ENCODE data around the gene SETBP1.
A peak's percentile ranks its signal among the peaks of the same experiment; 100 is the strongest.
"Not testable (repeated sequence)": the region's sequence is repeated elsewhere in the genome, so short reads cannot be mapped to it uniquely, and the experiment has no call there.

SETBP1 gene

DNA sequence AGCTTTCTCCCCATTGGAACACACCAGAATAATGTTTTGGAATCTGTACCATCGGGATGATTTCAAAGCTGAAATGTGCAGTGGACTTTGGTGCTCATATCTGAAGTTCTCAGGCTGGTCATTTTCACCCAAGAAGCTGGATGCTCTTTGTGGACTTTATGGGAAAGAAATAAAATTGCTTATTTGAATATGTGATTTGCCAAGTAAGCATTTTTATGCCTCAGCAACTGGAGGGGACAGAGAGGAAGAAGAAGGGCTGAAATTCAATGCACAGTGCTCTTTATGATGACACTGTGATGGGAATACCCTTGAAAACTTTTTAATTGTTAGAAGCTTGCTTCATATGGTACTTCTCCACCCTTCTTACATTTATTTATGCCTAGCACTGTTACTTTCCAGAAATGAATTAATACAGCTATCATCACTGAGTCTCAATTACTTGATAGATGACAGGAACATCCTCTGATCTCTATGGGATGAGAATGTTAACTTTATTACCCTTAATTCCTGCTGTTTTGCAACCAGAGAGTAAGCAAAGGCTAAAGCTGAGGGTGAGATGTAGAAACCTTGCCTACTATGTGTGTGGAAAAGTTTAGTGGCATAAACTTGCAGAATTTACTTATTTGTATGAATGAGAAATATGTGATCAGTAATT, 23.6 kb downstream of the SETBP1 start:
- ATAC-seq: no peak
- DNase-seq: no peak

DNA sequence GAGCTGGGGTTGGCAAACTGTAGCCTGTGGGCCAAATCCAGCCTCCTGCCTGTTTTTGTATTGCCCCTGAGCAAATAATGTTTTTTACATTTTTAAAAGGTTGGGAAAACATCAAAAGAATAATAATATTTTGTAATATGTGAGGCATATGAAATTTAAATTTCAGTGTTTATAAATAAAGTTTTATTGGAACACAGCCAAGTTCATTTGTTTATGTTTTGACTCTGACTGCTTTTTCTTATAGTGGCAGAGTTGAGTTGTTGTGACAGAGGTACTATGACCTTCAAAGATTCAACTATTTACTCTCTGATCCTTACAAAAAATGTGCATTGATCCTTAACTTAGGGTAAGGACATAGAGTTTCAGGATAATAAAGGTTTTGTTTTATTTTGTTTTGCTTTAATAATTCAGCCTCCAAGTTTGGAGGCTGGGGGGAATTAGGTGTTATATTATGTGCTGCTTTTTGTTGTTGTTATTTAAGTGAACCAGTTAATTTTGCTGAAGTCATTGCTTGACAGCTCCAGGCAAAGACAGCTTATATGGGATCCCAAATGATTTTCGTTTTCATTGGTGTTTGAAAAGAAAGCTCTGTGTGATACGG, 24.5 kb downstream of the SETBP1 start:
- DNase-seq (no peak), ATAC-seq (no peak)

DNA sequence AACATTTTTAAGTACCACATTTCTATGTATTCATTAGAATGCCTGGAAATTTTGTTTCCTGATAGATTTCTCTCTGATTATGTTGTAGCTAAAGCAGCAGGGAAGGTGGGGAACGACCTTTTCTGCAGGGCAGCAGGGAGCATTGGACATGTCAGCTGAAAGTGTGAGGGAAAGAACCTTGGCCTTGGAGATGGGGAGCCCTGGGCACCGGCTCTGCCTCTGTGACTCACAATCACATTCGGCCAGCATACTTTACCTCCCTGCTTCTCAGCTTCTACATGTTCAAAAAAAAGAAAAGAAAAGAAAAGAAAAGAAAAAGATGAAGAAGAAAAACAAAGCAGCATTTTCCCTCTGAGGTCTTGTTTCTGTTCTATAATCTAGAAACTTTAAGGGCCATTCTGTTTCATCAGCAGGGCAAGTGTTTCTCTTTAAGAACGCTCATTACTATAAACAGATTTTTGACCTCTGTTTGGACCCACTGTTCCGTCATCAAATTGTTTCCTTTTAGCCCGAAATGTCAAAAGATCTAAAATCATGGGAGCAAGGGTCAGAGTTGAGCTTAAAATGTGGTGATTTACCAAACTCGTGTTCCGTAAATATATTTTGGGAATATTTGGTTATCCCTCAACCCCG, 27.9 kb downstream of the SETBP1 start:
- DNase-seq: no peak
- ATAC-seq: no peak

GRCh38 chr18:44709307-44710126, 28.8 kb downstream of the SETBP1 start:
- ATAC-seq (no peak), DNase-seq (no peak)

DNA sequence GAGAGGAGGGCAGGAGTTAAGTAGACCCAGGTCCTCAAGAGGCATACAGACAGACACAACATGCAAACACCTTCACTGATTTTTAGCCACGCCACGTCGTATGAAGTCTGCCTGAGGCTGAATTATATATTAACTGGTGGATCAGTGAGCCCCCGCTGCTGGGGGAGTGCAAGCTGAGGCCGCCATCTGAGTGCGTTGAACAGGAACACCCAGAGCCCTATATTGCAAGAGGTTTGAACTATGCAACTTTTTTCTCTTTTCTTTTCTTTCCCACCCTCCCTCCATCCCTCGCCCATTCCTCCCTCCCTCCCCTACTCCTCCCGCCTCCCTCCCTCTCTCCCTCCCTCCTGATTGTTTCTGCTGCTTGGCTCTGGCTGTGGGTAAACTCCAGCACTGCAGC, 30.2 kb downstream of the SETBP1 start:
- no peak for ATAC-seq
- DNase-seq: no peak

DNA sequence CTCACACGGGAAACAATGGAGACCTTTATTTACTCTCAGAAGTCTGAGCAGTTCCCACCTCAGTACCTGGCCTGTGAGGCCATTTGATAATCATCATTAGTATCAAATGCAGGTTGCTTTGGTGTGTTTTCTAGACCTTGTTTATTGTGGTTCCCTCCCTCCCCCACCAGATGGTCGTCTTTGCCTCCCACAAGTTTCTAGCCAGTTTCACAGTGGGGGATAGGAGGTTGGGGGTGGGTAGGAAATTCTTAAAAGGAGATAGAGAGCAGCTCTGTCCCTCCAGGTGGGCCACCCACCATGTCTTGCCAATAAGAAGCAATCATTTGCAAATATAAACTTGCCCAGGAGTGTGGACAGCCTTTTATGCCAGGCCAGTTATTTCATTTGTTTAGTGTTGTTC, 31.3 kb downstream of the SETBP1 start:
- ATAC-seq (no peak), DNase-seq (no peak)

DNA sequence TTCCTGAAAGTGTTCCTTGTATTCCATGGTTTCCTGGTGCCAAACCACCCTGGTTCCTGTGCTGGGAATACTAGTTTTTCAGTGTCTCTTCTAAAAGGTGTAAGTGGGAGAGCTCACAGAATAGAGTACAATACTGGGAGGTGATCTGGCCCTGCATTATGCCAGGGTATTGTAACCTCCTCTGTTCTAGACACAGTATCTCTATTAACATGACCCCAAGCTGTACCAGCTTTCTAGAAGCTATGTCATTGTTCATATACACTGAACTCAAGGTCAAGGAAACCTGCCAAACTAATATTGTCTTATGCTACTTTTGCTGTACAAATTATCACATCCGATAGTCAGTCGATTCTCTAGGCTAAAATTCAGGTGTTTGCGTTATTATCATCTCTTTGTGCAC, 32.7 kb downstream of the SETBP1 start:
- DNase-seq: no peak
- ATAC-seq: no peak

- DNase-seq (no peak), ATAC-seq (no peak)
These were observed 33.7 kb downstream of the SETBP1 start for GRCh38 chr18:44714376-44714775.

DNA sequence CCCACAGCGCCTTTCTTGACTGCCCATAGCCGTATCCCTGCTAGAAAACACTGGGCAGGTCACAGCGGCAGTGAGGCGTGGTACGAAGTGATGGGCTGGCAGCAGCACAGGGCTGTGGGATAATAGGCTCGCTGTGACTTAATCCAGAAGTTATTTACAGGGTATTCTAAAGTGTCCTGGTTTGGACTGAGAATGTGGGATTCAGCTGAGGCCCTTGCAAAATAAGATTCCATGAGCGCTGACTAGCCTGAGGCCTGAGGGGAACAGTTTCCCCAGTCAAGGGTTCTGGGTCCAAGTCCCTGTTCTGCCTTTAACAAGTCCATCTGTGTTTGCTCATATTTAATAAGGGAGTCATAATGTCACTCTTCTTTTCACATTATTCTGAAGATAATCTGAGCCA, 34.6 kb downstream of the SETBP1 start:
- no peak for DNase-seq
- no peak for ATAC-seq

- no peak for ATAC-seq
- DNase-seq: no peak
These were observed 35.2 kb downstream of the SETBP1 start for GRCh38 chr18:44715842-44716241.

DNA sequence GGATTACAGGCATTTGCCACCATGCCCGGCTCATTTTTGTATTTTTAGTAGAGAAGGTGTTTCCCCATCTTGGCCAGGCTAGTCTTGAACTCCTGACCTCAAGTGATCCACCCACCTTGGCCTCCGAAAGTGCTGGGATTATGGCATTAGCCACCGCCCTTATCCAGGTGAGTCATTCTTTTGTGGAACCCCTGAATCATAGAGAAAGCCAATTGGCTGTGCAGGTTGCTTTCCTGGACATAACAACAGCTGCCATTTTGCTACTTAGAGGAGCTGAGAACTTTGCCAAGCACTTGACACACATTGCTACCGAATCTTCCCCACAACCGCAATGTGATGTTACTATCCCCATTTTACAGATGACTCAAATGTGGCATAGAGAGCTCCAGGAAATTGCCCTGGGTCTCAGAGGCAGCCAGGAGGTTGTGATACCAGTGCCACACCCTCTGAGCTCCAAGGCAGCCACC, 36.0 kb downstream of the SETBP1 start:
- ATAC-seq (peak; percentile 80), DNase-seq (peak; percentile 22)

- ATAC-seq (no peak), DNase-seq (no peak)
These were observed 38.9 kb downstream of the SETBP1 start for GRCh38 chr18:44719519-44720060.

- not testable (repeated sequence) for DNase-seq, ATAC-seq
These were observed 41.1 kb downstream of the SETBP1 start for GRCh38 chr18:44721748-44722147.

DNA sequence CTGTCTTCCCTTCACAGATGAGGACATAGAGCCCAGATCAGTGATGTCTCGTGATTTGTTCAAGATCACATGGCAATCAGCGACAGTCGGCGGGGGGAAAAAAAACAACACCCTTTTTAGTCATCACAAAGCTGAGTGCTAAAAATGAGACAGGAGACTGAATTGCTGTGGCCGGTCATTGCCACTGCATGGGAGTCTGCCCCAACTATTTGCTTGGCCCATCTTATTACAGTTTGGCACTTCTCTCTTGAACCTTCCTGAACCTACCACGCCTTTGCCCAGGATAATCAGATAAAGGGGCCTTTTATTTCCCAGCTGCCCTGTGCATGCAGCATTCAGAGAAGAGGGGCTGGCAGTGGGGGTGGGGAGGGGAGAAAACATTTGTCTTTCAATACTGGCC, 42.7 kb downstream of the SETBP1 start:
- no peak for DNase-seq
- ATAC-seq: no peak

DNA sequence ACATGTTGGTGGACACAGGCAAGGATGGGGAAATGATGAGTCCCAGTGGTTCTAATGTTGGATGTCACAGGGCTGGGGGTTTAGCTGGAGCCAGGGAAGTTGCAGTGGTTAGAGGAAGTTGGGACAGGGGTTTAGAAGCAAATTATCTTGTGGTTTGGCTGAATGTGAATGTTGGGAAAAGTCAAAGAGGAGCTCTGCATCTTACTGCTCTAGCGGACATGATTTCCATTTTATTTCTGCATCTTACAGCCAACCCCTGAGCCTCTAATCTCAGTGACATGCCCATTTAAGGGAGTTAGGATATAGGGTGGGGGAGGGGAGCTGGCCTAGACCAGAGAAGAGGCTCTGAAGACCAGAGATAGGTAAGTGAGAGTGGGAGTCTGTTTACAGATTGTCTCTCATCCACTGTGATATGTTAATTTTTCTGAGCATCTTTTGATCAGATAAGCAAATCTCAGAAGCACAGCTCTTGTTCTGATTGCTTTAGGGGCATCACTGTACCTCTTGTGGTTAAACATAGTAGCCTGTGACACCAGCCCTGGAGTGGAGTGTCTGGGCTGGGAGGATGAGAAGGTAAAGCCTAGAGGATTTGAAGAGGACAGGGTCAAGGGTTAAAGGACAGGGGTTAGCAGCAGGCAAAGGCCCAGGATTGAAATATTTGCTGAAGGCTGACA, 43.6 kb downstream of the SETBP1 start:
- no peak for DNase-seq

GRCh38 chr18:44725300-44726058, 44.8 kb downstream of the SETBP1 start:
- peak; percentile 78 for ATAC-seq
- peak; percentile 68 for DNase-seq

More for the DNA sequence above, 43.6 kb downstream of the SETBP1 start:
- ATAC-seq: peak; percentile 48

- DNase-seq (no peak), ATAC-seq (no peak)
These were observed 45.4 kb downstream of the SETBP1 start for GRCh38 chr18:44726059-44726421.

DNA sequence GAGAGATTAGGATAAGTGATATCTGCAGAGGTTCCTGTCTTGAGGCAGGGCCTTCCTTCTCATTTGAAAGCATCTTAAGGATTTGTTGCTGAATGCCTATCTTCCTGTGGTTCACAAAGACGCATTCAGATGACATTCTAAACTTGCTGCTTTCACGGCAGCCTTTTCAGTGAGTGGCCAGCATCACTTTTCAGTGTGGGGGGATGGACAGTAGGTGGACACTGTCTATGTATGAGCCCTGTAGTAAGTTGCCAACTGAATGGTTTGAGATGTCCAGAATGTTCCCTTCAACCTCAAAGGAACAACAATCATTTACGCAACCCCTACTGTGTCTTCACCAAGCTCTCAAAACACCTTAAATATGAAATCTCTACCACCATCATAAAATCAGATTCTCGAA, 46.6 kb downstream of the SETBP1 start:
- DNase-seq: no peak
- ATAC-seq: no peak

- peak; percentile 25 for DNase-seq
- peak; percentile 66 for ATAC-seq
These were observed 49.0 kb downstream of the SETBP1 start for GRCh38 chr18:44729631-44730101.

GRCh38 chr18:44730803-44731529, 50.3 kb downstream of the SETBP1 start:
- DNase-seq (no peak), ATAC-seq (no peak)

Measured in stimulated activated naive CD8-positive, alpha-beta T cell treated with anti-CD3 and anti-CD28 coated beads, Interleukin-15, Interleukin-2, amounts not matched to agents 100 U/mL and 50 U/mL, for 24 hours (primary cell).